HL-60 (cell line): ENCODE results near the gene TOPAZ1.

ENCODE experiments used
- DNase-seq, 2 experiments: peaks; one replicate each; pipeline ENCODE4 v3.0.0-alpha.2; 2010 to 2020; ENCODE audit warnings: low read depth in 1 of 2, low spot score in 1 of 2
- H3K27ac ChIP-seq: fragments of 250-450 bp; sonication (Bioruptor Pico); replicated peaks from 2 replicates; pipeline ENCODE4 v1.5.1; 2020; ENCODE audit warnings: mild to moderate bottlenecking, moderate library complexity
- H3K27me3 ChIP-seq: fragments of 250-450 bp; sonication (Bioruptor Pico); 2 replicates; pipeline ENCODE4 v1.5.1; 2021; ENCODE audit warnings: mild to moderate bottlenecking, moderate library complexity; ENCODE audit not compliant: insufficient read depth, poor library complexity, severe bottlenecking
- H3K4me3 ChIP-seq: replicated peaks from 2 replicates; pipeline ENCODE4 v1.5.1; 2011; ENCODE audit warnings: mild to moderate bottlenecking, control low read depth, low read length; ENCODE audit not compliant: insufficient read depth
- GABPA ChIP-seq: IDR thresholded peaks from 2 replicates; pipeline ENCODE4 v1.6.1; 2012; ENCODE audit warnings: low read depth
- POLR2AphosphoS5 ChIP-seq: IDR thresholded peaks from 2 replicates; pipeline ENCODE4 v1.6.1; 2012; ENCODE audit warnings: low read depth
- SPI1 ChIP-seq: IDR thresholded peaks from 2 replicates; pipeline ENCODE4 v1.6.1; 2012; ENCODE audit warnings: low read depth, mild to moderate bottlenecking, borderline replicate concordance
- TF ChIP-seq, protein P1 (sequence below): IDR thresholded peaks from 2 replicates; pipeline ENCODE4 v1.6.1; 2012; ENCODE audit warnings: low read depth; ENCODE audit not compliant: insufficient replicate concordance
- TF ChIP-seq, protein P2 (sequence below): IDR thresholded peaks from one replicate; pipeline ENCODE4 v1.5.1; 2011; ENCODE audit warnings: low read length, control low read depth, inconsistent platforms; ENCODE audit not compliant: insufficient read depth

Gene TOPAZ1

DNA sequence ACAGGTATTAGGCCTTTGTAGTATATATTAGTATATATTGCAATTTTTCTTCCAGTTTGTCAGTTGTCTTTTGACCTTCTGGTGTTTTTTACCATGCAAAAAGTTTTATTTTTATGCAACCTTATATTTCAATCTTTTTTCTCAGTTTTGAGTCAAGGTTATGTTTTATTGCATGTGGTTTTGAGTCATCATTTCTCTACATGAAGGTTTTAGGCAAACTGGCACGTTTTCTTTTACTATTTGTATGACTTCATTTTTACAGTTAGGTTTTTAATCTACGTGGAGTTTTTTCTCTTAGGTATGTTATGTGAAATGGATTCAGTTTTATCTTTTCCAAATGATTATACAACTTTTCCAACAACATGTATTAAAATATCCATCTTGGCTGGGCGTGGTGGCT, 60.1 kb downstream of the TOPAZ1 start:
- Histone ChIP-seq H3K4me3 (no peak overlapping the region), H3K27me3 (no peaks in the 10 kb centered on the region), H3K27ac (no peak overlapping the region)
- DNase-seq: no peak
- TF ChIP-seq POLR2AphosphoS5 (no peak), SPI1 (no peak), GABPA (no peak)
- TF ChIP-seq, protein P1, sequence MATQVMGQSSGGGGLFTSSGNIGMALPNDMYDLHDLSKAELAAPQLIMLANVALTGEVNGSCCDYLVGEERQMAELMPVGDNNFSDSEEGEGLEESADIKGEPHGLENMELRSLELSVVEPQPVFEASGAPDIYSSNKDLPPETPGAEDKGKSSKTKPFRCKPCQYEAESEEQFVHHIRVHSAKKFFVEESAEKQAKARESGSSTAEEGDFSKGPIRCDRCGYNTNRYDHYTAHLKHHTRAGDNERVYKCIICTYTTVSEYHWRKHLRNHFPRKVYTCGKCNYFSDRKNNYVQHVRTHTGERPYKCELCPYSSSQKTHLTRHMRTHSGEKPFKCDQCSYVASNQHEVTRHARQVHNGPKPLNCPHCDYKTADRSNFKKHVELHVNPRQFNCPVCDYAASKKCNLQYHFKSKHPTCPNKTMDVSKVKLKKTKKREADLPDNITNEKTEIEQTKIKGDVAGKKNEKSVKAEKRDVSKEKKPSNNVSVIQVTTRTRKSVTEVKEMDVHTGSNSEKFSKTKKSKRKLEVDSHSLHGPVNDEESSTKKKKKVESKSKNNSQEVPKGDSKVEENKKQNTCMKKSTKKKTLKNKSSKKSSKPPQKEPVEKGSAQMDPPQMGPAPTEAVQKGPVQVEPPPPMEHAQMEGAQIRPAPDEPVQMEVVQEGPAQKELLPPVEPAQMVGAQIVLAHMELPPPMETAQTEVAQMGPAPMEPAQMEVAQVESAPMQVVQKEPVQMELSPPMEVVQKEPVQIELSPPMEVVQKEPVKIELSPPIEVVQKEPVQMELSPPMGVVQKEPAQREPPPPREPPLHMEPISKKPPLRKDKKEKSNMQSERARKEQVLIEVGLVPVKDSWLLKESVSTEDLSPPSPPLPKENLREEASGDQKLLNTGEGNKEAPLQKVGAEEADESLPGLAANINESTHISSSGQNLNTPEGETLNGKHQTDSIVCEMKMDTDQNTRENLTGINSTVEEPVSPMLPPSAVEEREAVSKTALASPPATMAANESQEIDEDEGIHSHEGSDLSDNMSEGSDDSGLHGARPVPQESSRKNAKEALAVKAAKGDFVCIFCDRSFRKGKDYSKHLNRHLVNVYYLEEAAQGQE: no peak
- TF ChIP-seq, protein P2, sequence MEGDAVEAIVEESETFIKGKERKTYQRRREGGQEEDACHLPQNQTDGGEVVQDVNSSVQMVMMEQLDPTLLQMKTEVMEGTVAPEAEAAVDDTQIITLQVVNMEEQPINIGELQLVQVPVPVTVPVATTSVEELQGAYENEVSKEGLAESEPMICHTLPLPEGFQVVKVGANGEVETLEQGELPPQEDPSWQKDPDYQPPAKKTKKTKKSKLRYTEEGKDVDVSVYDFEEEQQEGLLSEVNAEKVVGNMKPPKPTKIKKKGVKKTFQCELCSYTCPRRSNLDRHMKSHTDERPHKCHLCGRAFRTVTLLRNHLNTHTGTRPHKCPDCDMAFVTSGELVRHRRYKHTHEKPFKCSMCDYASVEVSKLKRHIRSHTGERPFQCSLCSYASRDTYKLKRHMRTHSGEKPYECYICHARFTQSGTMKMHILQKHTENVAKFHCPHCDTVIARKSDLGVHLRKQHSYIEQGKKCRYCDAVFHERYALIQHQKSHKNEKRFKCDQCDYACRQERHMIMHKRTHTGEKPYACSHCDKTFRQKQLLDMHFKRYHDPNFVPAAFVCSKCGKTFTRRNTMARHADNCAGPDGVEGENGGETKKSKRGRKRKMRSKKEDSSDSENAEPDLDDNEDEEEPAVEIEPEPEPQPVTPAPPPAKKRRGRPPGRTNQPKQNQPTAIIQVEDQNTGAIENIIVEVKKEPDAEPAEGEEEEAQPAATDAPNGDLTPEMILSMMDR: no peak

DNA sequence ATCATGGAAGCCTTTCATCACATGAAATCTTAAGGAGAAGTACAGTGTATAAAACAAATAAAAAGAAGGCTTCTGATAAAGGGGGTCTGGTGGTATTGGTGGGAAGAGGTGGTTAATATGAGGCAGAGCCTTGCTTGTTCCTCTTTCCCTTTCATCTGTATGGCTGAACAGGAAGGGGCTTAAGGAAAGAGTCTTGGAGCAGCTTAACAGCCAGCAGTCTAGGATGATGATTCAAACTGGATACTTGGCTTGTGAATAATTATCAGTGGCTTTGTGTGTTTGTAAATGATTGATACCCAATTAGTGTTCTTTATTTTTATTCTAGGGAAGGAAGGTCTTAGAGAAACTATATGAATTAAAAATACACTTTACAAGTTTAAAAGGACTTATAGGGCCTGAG, 67.8 kb downstream of the TOPAZ1 start:
- no peak for DNase-seq
- no peaks in the 10 kb centered on the region for H3K27me3 ChIP-seq
- TF ChIP-seq, protein P2: no peak
- no peak for TF ChIP-seq SPI1
- TF ChIP-seq POLR2AphosphoS5: no peak
- no peak for TF ChIP-seq GABPA
- TF ChIP-seq, protein P1: no peak
- no peak overlapping the region for H3K4me3 ChIP-seq
- H3K27ac ChIP-seq: no peak overlapping the region

DNA sequence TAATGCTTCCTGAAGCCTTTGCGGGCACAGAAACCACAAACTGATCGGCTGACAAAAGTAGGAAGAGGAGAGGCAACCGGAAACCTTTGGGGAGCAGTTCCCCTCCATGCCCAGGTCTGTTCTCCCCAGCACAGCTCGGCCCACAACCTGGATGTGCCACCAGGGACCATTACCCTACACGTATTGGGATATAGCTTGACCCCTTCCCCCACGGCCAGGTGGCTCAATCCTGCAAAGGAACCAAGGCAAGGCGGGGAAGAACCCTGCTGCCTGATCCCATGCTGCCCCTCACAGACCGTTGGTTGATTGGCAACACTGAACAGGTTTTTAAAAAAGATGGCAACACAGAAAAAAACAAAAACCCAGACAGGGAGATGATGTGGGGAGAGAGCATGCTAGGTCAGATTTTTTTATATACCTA, 77.2 kb downstream of the TOPAZ1 start:
- H3K27me3 ChIP-seq: no peaks in the 10 kb centered on the region
- no peak overlapping the region for H3K4me3 ChIP-seq
- peak; percentile 23 to 83 for DNase-seq
- TF ChIP-seq SPI1 (peak; percentile 81), GABPA (peak; percentile 66), POLR2AphosphoS5 (0 out of 2 replicates have a peak, but pooled peaks have one; percentile 21)
- TF ChIP-seq, protein P2: no peak
- peak overlapping the region; percentile 71 for H3K27ac ChIP-seq

DNA sequence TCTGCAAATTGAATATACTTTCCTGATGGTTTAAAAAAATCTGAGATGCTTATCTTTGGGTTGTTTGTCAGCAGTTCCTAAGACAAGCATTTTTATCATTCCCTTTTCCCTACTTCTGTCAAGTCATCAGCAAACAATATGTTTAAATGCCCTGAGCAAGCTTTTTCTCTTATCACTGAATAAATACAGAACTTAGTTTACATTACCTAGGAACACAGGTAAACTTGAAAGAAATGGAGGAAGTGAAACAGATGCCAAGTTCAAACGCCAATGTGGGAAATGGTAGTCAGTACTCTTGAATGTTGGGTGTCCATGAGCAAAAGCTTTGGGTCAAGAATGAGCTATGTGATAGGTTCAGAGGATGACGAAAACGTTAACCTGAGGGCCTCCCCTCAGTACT, 79.6 kb downstream of the TOPAZ1 start:
- TF ChIP-seq POLR2AphosphoS5 (no peak), GABPA (no peak), SPI1 (no peak)
- TF ChIP-seq, protein P1: no peak
- TF ChIP-seq, protein P2: no peak
- no peak for DNase-seq
- Histone ChIP-seq H3K4me3 (no peak overlapping the region), H3K27ac (no peak overlapping the region), H3K27me3 (no peaks in the 10 kb centered on the region)
